Calu3 (cell line): ENCODE measurements around the gene FAF1. TPM values are rescaled to one million over a fixed set of nuclear protein-coding genes. Genes with fewer than 3 reads are reported as not detected.

ENCODE experiments used
- BruUV-seq: library from RNA; stranded (reverse); fragments of 400-500 nt; replicated peaks from 2 replicates; lab custom pipeline; 2021; lab: Mats Ljungman, UMichigan
- CTCF ChIA-PET: fragments of 300-600 bp; sonication (Branson Sonifier 250); formaldehyde crosslinking; loops from one replicate; lab custom pipeline; 2022; ENCODE audit warnings: antibody characterized with exemption; lab: Charles Lee
- DNase-seq: peaks from one replicate; pipeline ENCODE4 v3.0.0; 2022
- H3K27ac Mint-ChIP-seq: one replicate; pipeline ENCODE4 v1.8.0; 2022; ENCODE audit warnings: mixed read lengths; ENCODE audit not compliant: unreplicated experiment
- H3K27me3 Mint-ChIP-seq: one replicate; pipeline ENCODE4 v1.8.0; 2022; ENCODE audit warnings: mixed read lengths; ENCODE audit not compliant: unreplicated experiment
- H3K36me3 Mint-ChIP-seq: one replicate; pipeline ENCODE4 v1.8.0; 2022; ENCODE audit warnings: mild to moderate bottlenecking, moderate library complexity, mixed read lengths; ENCODE audit not compliant: insufficient read depth, unreplicated experiment
- H3K4me1 Mint-ChIP-seq: one replicate; pipeline ENCODE4 v1.8.0; 2022; ENCODE audit warnings: mild to moderate bottlenecking, low read depth, mixed read lengths; ENCODE audit not compliant: unreplicated experiment
- H3K4me3 Mint-ChIP-seq: one replicate; pipeline ENCODE4 v1.8.0; 2022; ENCODE audit warnings: mild to moderate bottlenecking, low read depth, moderate library complexity, mixed read lengths; ENCODE audit not compliant: unreplicated experiment
- H3K9me3 Mint-ChIP-seq: one replicate; pipeline ENCODE4 v1.8.0; 2022; ENCODE audit warnings: low read depth, mixed read lengths; ENCODE audit not compliant: unreplicated experiment
- intact Hi-C: fragments of 100-400 bp; cut with micrococcal nuclease; formaldehyde crosslinking; loops from one replicate; pipeline ENCODE4 v1.10.0; 2022; ENCODE audit not compliant: unreplicated experiment
- total RNA-seq: library from RNA; stranded (reverse); gene quantifications from 2 replicates; pipeline ENCODE4 v1.2.3, GENCODE V29; 2022
- TF ChIP-seq, protein P1 (sequence below): fragments of 200-600 bp; IDR thresholded peaks from one replicate; pipeline ENCODE4 v1.8.0; 2022; ENCODE audit warnings: antibody characterized with exemption; ENCODE audit not compliant: unreplicated experiment

Gene FAF1
- total RNA-seq, 1 experiment from 2014 or later = 104 TPM

DNA sequence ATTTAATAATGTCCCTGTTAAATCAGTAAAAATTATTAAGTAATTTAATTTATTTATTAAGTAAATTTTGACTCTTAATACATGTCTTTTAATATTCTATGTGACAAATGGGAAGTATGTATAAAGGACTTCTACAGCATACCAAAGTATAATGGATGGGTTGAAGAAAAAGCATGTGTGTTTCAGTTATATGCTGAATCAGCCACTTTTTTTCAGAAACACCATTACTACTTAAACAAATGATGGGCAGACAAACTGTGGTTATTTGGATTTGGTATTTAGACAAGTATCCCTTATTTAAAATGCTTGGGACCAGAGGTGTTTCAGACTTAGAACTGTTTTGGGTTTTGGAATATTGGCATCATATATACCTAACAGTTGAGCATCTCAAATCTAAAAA, 360.5 kb downstream of the FAF1 start:
- H3K4me3 Mint-ChIP-seq = no peak overlapping the region
- no peaks in the 10 kb centered on the region for H3K9me3 Mint-ChIP-seq
- H3K27ac Mint-ChIP-seq = no peak overlapping the region
- no TSS peak for BruUV-seq
- CTCF ChIA-PET = no interaction called here
- TF ChIP-seq, protein P1, sequence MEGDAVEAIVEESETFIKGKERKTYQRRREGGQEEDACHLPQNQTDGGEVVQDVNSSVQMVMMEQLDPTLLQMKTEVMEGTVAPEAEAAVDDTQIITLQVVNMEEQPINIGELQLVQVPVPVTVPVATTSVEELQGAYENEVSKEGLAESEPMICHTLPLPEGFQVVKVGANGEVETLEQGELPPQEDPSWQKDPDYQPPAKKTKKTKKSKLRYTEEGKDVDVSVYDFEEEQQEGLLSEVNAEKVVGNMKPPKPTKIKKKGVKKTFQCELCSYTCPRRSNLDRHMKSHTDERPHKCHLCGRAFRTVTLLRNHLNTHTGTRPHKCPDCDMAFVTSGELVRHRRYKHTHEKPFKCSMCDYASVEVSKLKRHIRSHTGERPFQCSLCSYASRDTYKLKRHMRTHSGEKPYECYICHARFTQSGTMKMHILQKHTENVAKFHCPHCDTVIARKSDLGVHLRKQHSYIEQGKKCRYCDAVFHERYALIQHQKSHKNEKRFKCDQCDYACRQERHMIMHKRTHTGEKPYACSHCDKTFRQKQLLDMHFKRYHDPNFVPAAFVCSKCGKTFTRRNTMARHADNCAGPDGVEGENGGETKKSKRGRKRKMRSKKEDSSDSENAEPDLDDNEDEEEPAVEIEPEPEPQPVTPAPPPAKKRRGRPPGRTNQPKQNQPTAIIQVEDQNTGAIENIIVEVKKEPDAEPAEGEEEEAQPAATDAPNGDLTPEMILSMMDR = no peak
- H3K4me1 Mint-ChIP-seq = peaks cover 16% of the 10 kb centered on the region
- intact Hi-C loops = no loop called here
- no peak for DNase-seq
- H3K36me3 Mint-ChIP-seq = peaks cover 10% of the 10 kb centered on the region
- H3K27me3 Mint-ChIP-seq = no peaks in the 10 kb centered on the region

DNA sequence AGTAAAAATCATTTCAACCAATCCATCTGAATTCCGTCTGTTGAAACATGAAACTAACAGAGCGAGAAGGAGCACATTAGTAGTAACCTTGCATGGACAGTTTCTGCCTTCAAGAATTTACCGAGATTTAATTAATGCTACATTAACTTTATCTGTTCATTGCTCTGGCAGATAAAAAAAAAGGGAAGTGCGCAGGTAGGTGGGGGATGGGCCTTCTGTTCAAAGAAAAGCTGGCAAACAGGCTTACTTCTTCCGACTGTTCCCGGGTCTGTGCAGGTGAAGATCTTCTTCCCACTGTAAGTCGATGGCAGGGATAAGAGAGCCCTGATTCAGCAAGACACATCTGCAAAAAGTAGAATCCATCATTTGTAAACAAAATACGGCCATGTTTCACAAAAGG, 364.2 kb downstream of the FAF1 start:
- Mint-ChIP-seq H3K4me3 (no peak overlapping the region), H3K4me1 (no peaks in the 10 kb centered on the region), H3K9me3 (no peaks in the 10 kb centered on the region), H3K36me3 (peaks cover 10% of the 10 kb centered on the region), H3K27ac (no peak overlapping the region), H3K27me3 (no peaks in the 10 kb centered on the region)
- BruUV-seq = no TSS peak
- TF ChIP-seq, protein P1 = no peak
- no peak for DNase-seq
- intact Hi-C loops = no loop called here
- CTCF ChIA-PET = no interaction called here

DNA sequence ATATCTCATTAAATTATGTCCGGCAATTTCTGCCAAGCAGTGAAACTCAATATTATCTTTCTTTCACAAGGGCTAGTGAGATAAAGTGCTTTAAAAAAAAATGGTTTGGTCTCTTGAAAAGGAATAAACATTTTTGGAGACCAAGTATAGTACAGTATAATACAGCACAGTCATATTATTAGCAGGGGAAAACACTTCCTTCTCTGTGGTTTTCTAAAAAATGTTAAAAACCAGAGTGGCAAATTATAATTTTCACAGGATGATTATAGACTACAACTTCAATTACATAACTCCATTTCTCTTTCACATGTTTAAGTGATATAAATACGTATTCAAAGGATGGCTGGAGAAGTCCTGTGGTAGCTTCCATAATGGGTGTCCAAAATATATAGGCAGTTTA, 366.6 kb downstream of the FAF1 start:
- no TSS peak for BruUV-seq
- H3K9me3 Mint-ChIP-seq = no peaks in the 10 kb centered on the region
- H3K36me3 Mint-ChIP-seq = peaks cover 10% of the 10 kb centered on the region

DNA sequence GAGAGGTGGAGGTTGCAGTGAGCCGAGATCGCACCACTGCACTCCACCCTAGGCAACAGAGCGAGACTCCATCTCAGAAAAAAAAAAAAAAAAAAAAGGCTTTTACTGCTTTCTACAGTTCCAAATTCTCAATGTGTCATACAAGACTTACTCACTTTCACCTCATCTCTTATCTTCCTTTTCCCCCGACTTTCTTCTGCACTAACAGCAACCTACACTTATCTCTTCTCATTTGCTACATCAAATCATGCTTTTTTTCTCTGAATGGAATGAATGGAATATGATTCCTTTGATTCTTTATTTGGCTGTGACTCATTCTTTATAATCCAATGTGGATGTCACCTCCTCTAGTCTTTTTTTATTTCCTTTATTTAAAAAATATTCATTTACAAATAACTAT, 368.5 kb downstream of the FAF1 start:
- no peak for DNase-seq
- Mint-ChIP-seq H3K4me1 (no peaks in the 10 kb centered on the region), H3K9me3 (no peaks in the 10 kb centered on the region), H3K27me3 (no peaks in the 10 kb centered on the region), H3K4me3 (no peak overlapping the region), H3K36me3 (peaks cover 10% of the 10 kb centered on the region), H3K27ac (no peak overlapping the region)
- BruUV-seq = no TSS peak
- TF ChIP-seq, protein P1 = no peak
- intact Hi-C loops = no loop called here
- CTCF ChIA-PET = no interaction called here

More for the DNA sequence above, 366.6 kb downstream of the FAF1 start:
- H3K27ac Mint-ChIP-seq = no peak overlapping the region
- H3K4me3 Mint-ChIP-seq = no peak overlapping the region
- intact Hi-C loops = no loop called here
- H3K27me3 Mint-ChIP-seq = no peaks in the 10 kb centered on the region
- H3K4me1 Mint-ChIP-seq = no peaks in the 10 kb centered on the region
- TF ChIP-seq, protein P1 = no peak
- no peak for DNase-seq
- CTCF ChIA-PET = no interaction called here

DNA sequence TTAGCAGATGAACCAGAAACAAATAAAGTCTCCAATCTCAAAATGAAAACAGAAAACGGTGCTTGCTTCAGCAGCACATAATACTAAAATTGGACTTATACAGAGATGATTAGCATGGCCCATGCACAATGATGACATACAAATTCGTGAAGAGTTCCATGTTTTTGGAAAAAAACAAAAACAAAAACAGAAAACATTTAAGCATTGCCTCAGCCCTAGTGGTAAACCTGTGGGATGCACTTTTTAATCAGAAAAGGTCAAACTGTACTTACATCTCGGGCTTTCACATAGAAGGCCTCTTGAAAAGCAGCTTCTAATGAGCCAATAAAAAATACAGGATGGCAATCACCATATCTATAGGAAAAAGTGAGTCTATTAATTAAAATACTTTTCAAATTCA, 377.7 kb downstream of the FAF1 start:
- H3K9me3 Mint-ChIP-seq = no peaks in the 10 kb centered on the region
- no peaks in the 10 kb centered on the region for H3K4me1 Mint-ChIP-seq
- H3K27me3 Mint-ChIP-seq = no peaks in the 10 kb centered on the region
- no peak overlapping the region for H3K4me3 Mint-ChIP-seq
- TF ChIP-seq, protein P1 = no peak
- no TSS peak for BruUV-seq
- CTCF ChIA-PET = no interaction called here
- DNase-seq = no peak
- intact Hi-C loops = no loop called here
- peaks cover 5% of the 10 kb centered on the region for H3K36me3 Mint-ChIP-seq
- no peak overlapping the region for H3K27ac Mint-ChIP-seq
